Muscle of leg (tissue), 11 donors: Measurements from ENCODE around the gene CTNNA2. TPM values are rescaled to one million over a fixed set of nuclear protein-coding genes. Genes with fewer than 3 reads are reported as not detected.

ENCODE experiments used
- DNase-seq: peaks from one replicate; pipeline ENCODE4 v3.0.0; 2013
- H3K27ac ChIP-seq: one replicate; pipeline ENCODE4 v1.5.1; 2013; ENCODE audit warnings: mild to moderate bottlenecking, low read length, control low read depth
- H3K27me3 ChIP-seq: one replicate; pipeline ENCODE4 v1.6.1; 2013; ENCODE audit warnings: low read length; ENCODE audit not compliant: control insufficient read depth, insufficient read depth
- H3K36me3 ChIP-seq: one replicate; pipeline ENCODE4 v1.6.1; 2013; ENCODE audit warnings: low read length; ENCODE audit not compliant: control insufficient read depth, insufficient read depth
- H3K4me1 ChIP-seq: one replicate; pipeline ENCODE4 v1.6.1; 2013; ENCODE audit warnings: low read length; ENCODE audit not compliant: control insufficient read depth, insufficient read depth
- H3K4me3 ChIP-seq: one replicate; pipeline ENCODE4 v1.5.1; 2013; ENCODE audit warnings: low read length, control low read depth
- H3K9me3 ChIP-seq: replicated peaks from 2 replicates; pipeline ENCODE4 v1.6.1; 2013; ENCODE audit warnings: low read depth, low read length; ENCODE audit not compliant: control insufficient read depth
- WGBS: methylation state at CpG from one replicate; pipeline ENCODE4 v1.1.5; 2013; ENCODE audit warnings: missing lambda C conversion rate; ENCODE audit not compliant: insufficient coverage; 5-methylcytosine and 5-hydroxymethylcytosine counted together
- polyA plus RNA-seq, 8 donors: library from polyadenylated mRNA; unstranded; fragments of 120-200 nt; gene quantifications; one replicate each; pipeline versions ENCODE4 v1.2.1 to v1.2.3, GENCODE V29; 2013; ENCODE audit warnings: inconsistent platforms in 1 of 8, low replicate concordance in 1 of 8; ENCODE audit not compliant: insufficient read length in 8 of 8, insufficient read depth in 1 of 8
- total RNA-seq: library from RNA; stranded (reverse); fragments of 120-200 nt; gene quantifications from one replicate; pipeline ENCODE4 v1.2.4, GENCODE V29; 2013

Gene CTNNA2
- total and polyA plus RNA-seq, 9 donors, result 0.28 to 1.0 (median 0.69) TPM

DNA sequence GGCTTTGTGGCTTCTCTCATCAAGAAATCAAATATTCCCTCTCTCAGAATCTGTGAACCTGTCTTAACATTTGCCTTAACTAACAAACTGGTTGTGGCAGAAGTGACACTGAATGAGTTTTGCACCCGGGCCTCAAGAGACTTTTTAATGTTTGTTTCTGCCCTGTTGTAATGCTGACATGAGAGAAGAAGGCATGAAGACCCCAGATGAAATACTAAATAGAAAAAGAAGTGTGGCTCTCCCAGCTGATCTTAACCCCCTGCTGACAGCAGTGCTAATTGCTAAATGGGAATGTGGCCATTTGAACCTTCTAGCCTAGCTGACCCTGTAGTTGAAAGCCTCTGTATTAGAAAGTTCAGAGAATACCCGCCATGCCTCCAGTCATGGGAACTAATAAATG lies 261.2 kb downstream of the CTNNA2 start:
- Histone ChIP-seq H3K36me3 (no peaks in the 10 kb centered on the region), H3K27ac (no peak overlapping the region)
- WGBS, result 100% methylated on average over 1 of the region's 2 CpGs

DNA sequence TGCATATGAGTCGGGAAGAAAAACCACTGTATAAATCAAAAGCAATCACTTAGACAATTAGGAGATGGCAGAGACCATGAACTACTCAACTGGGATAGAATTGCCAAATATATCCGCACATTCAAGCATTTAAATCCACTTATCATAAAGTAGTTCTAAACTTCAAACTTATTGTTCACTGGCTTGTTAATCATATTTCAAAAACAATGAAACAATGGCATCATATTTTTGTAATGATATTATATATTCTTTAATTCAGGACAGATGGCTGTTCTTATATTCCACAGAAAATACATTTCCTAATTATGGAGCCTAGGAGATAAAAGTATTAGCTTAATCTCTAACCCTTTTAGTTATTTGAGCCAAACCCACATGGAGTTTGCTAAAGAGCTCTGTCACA lies 263.6 kb downstream of the CTNNA2 start:
- no peaks in the 10 kb centered on the region for H3K27me3 ChIP-seq
- no CpG with 5 or more reads among the region's 2 CpGs for WGBS
- no peaks in the 10 kb centered on the region for H3K4me1 ChIP-seq
- no peak overlapping the region for H3K4me3 ChIP-seq
- no peaks in the 10 kb centered on the region for H3K9me3 ChIP-seq
- DNase-seq, result no peak
- H3K36me3 ChIP-seq, result no peaks in the 10 kb centered on the region
- no peak overlapping the region for H3K27ac ChIP-seq

More for the DNA sequence above, 261.2 kb downstream of the CTNNA2 start:
- DNase-seq, result no peak
- H3K27me3 ChIP-seq, result no peaks in the 10 kb centered on the region
- no peaks in the 10 kb centered on the region for H3K4me1 ChIP-seq
- H3K4me3 ChIP-seq, result no peak overlapping the region
- no peaks in the 10 kb centered on the region for H3K9me3 ChIP-seq

DNA sequence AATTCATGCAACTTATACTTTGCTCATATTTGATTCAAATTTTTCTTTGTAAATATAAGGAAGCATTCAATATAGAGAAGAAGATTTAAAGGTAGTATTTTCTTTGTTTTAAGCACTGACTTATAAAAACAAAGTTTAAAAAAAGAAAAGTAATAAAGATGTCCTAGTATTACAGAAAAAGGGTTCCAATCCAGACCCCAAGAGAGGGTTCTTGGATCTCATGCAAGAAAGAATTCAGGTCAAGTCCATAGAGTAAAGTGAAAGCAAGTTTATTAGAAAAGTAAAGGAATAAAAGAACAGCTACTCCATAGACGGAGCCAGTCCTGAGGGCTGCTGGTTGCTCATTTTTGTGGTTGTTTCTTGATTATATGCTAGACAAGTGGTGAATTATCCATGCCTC lies 267.9 kb downstream of the CTNNA2 start:
- Histone ChIP-seq H3K27ac (no peak overlapping the region), H3K27me3 (no peaks in the 10 kb centered on the region), H3K4me3 (no peak overlapping the region), H3K9me3 (peaks cover 3% of the 10 kb centered on the region), H3K4me1 (no peaks in the 10 kb centered on the region), H3K36me3 (no peaks in the 10 kb centered on the region)
- WGBS, result no CpG with 5 or more reads among the region's 1 CpG
- peak; percentile 72 for DNase-seq

DNA sequence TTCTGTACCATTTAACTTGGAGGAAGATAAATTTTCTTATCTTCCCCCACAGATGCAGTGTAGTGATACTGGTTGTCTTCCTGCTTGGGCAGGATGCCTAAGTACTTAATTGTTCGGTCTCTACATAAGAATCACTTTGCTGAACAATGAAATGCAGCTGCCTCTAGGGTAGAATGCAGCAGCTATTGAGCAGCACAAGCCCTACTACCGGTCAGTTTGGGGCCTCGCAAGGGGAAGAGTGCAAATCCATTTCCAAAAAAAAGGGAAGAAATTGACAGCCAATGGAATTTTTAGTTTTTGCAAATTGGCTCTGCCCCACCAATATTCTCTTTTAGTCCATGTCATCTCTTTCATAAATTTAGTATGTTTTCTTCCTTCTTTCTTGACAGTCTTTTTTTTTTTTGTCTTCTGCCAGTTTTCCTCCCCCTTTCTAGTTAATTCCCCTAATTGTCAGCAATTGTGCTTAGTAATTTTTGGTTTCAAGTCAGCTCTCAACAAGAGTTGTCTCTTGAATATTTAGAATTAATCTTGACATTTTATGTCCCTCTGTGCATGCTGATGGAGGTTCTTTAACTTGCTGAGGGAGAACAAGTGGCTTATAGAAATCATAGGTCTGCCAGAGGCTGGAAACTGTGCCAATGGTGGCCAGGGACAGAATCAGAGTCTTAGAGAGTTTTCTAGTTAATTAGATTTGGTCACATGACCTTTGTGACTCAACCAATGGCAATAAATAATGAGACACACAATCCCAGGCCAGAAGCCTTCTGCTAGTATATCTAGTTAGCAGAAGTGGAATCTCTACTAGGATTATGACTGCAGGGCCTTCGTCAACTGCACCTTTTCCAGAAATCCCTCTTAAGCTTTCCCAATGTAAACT lies 270.0 kb downstream of the CTNNA2 start:
- DNase-seq, result peak; percentile 63
- Histone ChIP-seq H3K4me3 (no peak overlapping the region), H3K9me3 (peaks cover 3% of the 10 kb centered on the region), H3K4me1 (no peaks in the 10 kb centered on the region), H3K27ac (no peak overlapping the region), H3K36me3 (no peaks in the 10 kb centered on the region), H3K27me3 (no peaks in the 10 kb centered on the region)
- 60% methylated on average over 1 of the region's 4 CpGs for WGBS

DNA sequence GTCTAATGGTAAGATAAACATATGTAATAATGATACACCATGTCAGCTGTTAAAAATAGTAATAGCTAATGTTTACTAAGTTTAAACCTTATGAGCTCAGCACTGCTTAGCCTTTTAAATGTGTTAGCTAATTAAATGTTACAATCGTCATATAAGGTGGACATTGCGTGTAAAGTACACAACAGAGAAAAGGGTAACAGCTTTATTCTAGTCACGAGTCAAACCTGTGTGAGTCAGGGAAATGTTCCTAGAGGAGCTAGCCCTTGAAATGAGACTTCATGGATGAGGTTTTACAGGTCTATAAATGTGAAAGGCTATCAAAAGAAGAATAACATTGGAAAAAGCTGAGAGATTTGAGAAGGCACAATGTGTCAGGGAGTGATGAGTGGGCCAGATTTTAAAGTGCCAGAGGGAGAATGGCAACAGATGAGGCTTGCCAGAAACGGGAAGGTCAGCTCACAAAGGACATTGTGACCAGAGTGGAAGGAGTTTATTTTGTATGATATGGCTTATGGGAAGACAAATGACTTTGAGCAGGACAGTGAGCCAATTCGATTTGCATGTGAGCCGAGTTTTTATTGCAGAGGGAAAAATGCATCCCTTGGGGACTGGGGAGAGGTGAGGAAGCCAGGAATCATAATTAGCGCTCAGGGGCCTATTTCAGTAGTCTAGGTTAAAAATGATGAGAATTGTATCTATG lies 276.3 kb downstream of the CTNNA2 start:
- Histone ChIP-seq H3K27ac (peak overlapping the region; percentile 32), H3K4me3 (no peak overlapping the region), H3K27me3 (no peaks in the 10 kb centered on the region), H3K9me3 (peaks cover 3% of the 10 kb centered on the region), H3K4me1 (peaks cover 4% of the 10 kb centered on the region), H3K36me3 (no peaks in the 10 kb centered on the region)
- no peak for DNase-seq
- WGBS, result 48% methylated on average over 7 of the region's 7 CpGs

DNA sequence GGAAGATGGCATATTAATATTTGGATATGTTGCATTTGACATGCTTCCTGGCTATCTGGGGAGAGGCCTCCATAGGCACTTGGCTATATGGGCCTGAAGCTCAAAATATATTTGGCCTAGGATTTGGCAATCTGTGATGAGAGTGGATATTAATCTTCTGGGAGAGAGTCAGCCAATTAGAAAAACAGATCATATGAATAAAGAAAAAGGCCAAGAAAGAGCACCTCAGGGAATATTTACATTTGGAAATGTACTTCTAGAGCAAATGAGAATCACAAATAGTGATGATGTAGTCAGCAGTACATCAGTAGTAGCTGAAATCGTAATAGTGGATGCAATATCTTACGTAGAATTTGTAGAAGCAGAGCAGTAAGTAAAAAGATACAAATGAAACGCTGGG lies 277.0 kb downstream of the CTNNA2 start:
- 19% methylated on average over 3 of the region's 3 CpGs for WGBS
- H3K27me3 ChIP-seq, result no peaks in the 10 kb centered on the region
- no peaks in the 10 kb centered on the region for H3K36me3 ChIP-seq
- no peak overlapping the region for H3K4me3 ChIP-seq
- peaks cover 4% of the 10 kb centered on the region for H3K4me1 ChIP-seq
- no peak overlapping the region for H3K27ac ChIP-seq
- DNase-seq, result peak; percentile 89
- peaks cover 3% of the 10 kb centered on the region for H3K9me3 ChIP-seq

DNA sequence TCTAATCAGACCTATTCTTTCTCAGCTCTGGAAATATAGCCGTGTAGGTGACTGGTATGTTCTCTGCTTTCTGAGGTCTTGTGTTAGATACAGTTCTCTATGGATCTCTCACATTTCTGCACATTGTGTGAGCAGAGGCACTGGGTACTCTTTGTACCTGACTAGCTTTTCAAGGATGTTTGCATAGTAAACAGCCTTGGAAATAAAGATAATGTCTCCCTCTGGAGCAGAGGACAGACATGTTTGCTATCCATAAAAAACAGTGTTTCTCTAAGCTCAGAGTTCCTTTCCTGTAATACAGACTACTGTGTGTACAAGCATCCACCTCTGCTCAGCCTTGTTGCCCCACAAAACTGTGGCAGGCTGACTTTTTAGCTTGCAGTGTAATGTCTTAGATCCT lies 279.2 kb downstream of the CTNNA2 start:
- Histone ChIP-seq H3K27ac (no peak overlapping the region), H3K27me3 (no peaks in the 10 kb centered on the region), H3K36me3 (no peaks in the 10 kb centered on the region), H3K4me1 (peaks cover 4% of the 10 kb centered on the region), H3K9me3 (no peaks in the 10 kb centered on the region), H3K4me3 (no peak overlapping the region)
- WGBS, result no CpG with 5 or more reads among the region's 1 CpG
- DNase-seq, result no peak

DNA sequence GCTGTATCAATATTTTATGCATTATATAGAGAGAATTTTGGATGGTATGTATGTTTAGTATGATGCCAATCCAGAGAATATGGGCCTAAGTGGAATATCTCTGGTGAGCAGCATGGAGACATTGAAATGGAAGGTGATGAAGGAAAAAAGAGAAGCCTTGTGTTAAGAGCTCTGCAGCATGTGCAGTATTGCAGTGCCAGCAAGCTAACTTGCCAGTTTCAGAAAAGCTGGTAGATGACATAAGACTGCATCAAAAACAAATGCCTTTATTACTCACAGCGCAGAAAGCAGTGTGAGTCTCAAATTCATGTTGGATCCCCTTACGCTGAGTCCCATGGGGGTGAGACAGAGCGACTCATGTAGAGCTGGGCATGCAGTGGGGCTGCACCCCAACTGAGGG lies 280.2 kb downstream of the CTNNA2 start:
- Histone ChIP-seq H3K36me3 (no peaks in the 10 kb centered on the region), H3K4me1 (peaks cover 4% of the 10 kb centered on the region), H3K4me3 (no peak overlapping the region), H3K9me3 (no peaks in the 10 kb centered on the region), H3K27ac (no peak overlapping the region), H3K27me3 (no peaks in the 10 kb centered on the region)
- 100% methylated on average over 1 of the region's 3 CpGs for WGBS
- no peak for DNase-seq

DNA sequence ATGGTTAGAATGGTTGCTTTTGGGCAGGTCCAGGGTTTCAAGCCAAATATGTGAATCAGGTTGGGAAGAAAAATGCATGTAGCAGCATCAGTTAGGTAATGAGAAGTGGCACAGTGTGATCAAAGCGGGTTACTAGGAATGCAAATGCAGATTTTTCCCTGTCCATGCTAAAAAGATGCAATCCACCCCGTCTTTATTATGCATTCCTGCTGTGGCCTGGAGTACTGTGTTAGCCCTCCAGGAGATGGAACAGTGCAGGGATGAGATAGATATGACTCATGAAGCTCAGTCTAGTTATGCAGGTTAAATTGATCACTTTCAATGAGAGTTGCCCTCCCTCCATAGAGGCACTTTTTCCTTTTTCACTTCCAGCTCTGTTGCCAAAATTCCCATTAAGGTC lies 283.8 kb downstream of the CTNNA2 start:
- no peaks in the 10 kb centered on the region for H3K4me1 ChIP-seq
- DNase-seq, result no peak
- H3K9me3 ChIP-seq, result no peaks in the 10 kb centered on the region
- no peak overlapping the region for H3K27ac ChIP-seq
- no peaks in the 10 kb centered on the region for H3K36me3 ChIP-seq
- 100% methylated on average over 1 of the region's 2 CpGs for WGBS
- H3K27me3 ChIP-seq, result no peaks in the 10 kb centered on the region
- no peak overlapping the region for H3K4me3 ChIP-seq

DNA sequence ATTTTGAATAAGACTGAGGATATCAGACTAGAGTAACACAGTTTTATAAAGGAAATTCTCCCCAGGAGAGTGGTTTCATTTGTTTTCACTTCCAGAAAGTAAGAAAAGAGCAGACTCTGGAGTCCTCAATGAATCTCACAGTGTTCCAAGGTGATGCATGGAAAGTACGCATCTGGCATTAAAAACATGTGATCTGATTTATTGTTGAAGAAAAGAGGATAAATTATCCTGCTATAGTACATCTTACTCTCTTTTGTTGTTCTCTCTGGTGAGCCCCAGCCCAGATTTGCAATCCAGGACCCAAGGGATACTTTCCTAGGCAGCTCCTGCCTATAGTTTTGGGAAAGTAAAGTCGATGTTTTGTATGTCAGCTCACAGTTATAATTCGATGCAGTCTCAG lies 285.9 kb downstream of the CTNNA2 start:
- no CpG with 5 or more reads among the region's 3 CpGs for WGBS
- no peaks in the 10 kb centered on the region for H3K4me1 ChIP-seq
- H3K27ac ChIP-seq, result no peak overlapping the region
- H3K27me3 ChIP-seq, result no peaks in the 10 kb centered on the region
- H3K36me3 ChIP-seq, result no peaks in the 10 kb centered on the region
- DNase-seq, result peak; percentile 82
- H3K9me3 ChIP-seq, result no peaks in the 10 kb centered on the region
- H3K4me3 ChIP-seq, result no peak overlapping the region
